HG03280 (cell line): Measurements from ENCODE around the gene GNG11.

Source experiments
- ATAC-seq: cut with Tn5 transposase; IDR thresholded peaks from one replicate; pipeline ENCODE4 v1.9.1; 2021; ENCODE audit warnings: mild to moderate bottlenecking, moderate library complexity; ENCODE audit not compliant: unreplicated experiment

The GNG11 gene

GRCh38 chr7:93945756-93946535, 24.4 kb downstream of the GNG11 start:
- no peak for ATAC-seq

- no peak for ATAC-seq
These were observed 26.6 kb downstream of the GNG11 start for GRCh38 chr7:93948106-93948505.

GRCh38 chr7:93948873-93949272, 27.3 kb downstream of the GNG11 start:
- no peak for ATAC-seq

- ATAC-seq, result no peak
These were observed 27.9 kb downstream of the GNG11 start for GRCh38 chr7:93949423-93949822.

- peak; percentile 69 for ATAC-seq
These were observed 33.8 kb downstream of the GNG11 start for GRCh38 chr7:93955304-93955703.

GRCh38 chr7:93957767-93958166, 36.2 kb downstream of the GNG11 start:
- ATAC-seq, result no peak

GRCh38 chr7:93958216-93958615, 36.7 kb downstream of the GNG11 start:
- ATAC-seq, result no peak

GRCh38 chr7:93958651-93959050, 37.1 kb downstream of the GNG11 start:
- peak; percentile 37 for ATAC-seq

- ATAC-seq, result no peak
These were observed 39.5 kb downstream of the GNG11 start for GRCh38 chr7:93960986-93961385.

GRCh38 chr7:93964262-93964661, 42.7 kb downstream of the GNG11 start:
- ATAC-seq, result no peak

- ATAC-seq, result no peak
These were observed 43.3 kb downstream of the GNG11 start for GRCh38 chr7:93964813-93965212.

GRCh38 chr7:93968911-93969620, 47.5 kb downstream of the GNG11 start:
- ATAC-seq, result no peak

GRCh38 chr7:93972029-93972725, 50.6 kb downstream of the GNG11 start:
- no peak for ATAC-seq

- ATAC-seq, result no peak
These were observed 51.6 kb downstream of the GNG11 start for GRCh38 chr7:93973134-93973533.

GRCh38 chr7:93977211-93977950, 55.8 kb downstream of the GNG11 start:
- no peak for ATAC-seq
